COLO668 (cell line): ENCODE data around the gene EPS15.
A peak's percentile ranks its signal among the peaks of the same experiment; 100 is the strongest.
"Not testable (repeated sequence)": the region's sequence is repeated elsewhere in the genome, so short reads cannot be mapped to it uniquely, and the experiment has no call there.

ENCODE experiments used
- DNase-seq: peaks from one replicate; lab custom pipeline; 2025; ENCODE audit not compliant: unreplicated experiment; lab: John Stamatoyannopoulos, UW

Gene EPS15

DNA sequence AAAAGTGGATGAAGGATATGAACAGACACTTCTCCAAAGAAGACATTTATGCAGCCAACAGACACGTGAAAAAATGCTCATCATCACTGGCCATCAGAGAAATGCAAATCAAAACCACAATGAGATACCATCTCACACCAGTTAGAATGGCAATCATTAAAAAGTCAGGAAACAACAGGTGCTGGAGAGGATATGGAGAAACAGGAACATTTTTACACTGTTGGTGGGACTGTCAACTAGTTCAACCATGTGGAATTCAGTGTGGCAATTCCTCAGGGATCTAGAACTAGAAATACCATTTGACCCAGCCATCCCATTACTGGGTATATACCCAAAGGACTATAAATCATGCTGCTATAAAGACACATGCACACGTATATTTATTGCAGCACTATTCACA, 128.4 kb downstream of the EPS15 start:
- DNase-seq, result not testable (repeated sequence)

- not testable (repeated sequence) for DNase-seq
Measured at GRCh38 chr1:51387288-51387687, 131.8 kb downstream of the EPS15 start.

DNA sequence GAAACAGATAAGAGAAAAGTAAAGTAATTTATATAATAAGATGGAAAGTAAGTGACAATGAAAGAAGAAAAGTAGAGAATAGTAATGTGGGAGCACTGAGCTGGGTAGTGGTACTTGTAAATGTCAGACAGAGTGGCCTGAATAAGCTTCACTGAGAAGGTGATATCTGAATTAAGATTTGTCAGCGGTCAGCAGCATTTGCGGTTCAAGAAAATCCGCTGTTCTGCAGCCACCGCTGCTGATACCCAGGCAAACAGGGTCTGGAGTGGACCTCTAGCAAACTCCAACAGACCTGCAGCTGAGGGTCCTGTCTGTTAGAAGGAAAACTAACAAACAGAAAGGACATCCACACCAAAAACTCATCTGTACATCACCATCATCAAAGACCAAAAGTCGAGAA, 132.8 kb downstream of the EPS15 start:
- not testable (repeated sequence) for DNase-seq

GRCh38 chr1:51385776-51386175, 133.3 kb downstream of the EPS15 start:
- no peak for DNase-seq

DNA sequence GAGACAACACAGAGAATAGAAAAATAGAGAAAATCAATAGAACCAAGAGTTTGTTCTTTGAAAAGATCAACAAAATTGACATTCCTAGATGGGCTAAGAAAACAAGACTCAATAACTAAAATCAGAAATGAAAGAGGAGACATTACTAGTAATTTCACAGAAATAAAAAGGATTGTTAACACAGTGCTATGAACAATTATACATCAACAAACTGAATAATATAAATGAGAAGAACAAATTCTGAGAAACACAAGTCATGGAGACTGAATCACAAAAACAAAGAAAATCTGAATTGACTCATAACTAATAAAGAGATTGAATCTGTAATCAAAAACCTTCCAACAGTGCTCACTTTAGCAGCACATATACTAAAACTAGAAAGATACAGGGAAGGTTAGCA, 137.1 kb downstream of the EPS15 start:
- DNase-seq, result no peak

GRCh38 chr1:51380936-51381335, 138.1 kb downstream of the EPS15 start:
- DNase-seq, result no peak

DNA sequence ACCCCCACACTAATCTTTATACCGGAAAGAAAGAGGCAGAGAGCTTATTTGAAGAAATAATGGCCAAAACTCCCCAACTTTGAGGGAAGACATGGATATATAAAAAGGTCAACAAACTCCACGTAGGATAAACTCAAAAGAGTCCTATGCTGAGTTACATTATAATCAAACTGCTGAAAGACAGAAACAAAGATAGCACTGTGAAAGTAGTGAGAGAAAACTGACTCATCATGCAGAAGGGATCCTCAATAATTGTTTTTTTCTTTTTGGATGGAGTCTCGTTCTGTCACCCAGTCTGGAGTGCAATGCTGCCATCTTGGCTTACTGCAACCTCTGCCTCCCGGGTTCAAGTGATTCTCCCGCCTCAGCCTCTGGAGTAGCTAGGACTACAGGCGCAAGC, 140.2 kb downstream of the EPS15 start:
- DNase-seq, result no peak

DNA sequence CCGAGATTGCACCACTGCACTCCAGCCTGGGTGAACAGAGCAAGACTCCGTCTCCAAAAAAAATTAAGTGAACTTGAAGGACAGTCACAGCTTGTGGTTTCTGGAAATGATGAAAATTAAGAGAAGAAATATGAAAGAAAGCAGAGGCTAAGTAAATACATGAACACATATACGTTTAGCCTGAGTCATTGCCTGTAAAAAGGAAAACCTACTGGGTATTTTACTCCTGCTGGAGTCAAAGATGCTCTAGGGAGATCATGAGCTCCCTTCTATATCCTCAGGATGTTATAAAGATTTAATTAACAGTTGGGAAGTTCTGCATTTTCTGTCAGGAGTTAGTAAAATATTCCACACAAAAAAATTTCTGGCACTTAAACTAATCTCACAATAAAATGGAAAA, 145.2 kb downstream of the EPS15 start:
- DNase-seq, result no peak

DNA sequence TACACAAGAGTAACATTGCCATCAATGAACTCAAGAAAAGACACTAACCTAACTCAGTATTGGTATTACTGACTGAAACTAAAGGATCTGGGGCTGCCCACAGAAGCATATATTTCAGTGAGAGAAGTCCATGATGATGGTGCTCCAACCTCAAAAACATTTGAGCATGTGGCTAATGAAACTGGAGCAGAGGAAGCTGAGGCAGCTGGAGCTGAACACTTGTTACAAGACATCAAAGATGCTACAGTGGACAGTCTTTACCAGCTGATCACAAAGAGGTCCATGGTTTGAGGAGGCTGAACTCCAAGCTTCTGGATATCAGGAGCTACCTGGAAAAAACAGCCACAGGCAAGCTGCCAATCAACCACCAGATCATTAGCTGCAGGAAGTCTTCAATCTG, 146.5 kb downstream of the EPS15 start:
- DNase-seq, result no peak

GRCh38 chr1:51369171-51369570, 149.9 kb downstream of the EPS15 start:
- DNase-seq, result no peak

DNA sequence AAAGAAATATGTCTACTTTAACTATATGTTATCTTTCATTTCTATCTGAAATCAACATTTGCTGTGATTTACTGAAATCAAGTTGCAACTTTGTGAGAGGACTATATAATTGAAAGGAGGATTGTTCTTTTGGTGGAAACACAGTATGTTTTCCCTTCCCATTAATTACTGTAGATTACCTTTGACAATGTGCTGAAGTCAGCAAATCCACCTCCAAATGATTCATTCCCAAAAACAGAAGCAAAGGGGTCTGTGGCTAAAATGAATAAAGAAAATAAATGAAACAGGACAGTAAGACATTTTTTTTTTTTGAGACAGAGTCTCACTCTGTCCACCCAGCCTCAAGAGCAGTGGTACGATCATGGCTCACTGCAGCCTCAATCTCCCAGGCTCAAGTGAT, 153.3 kb downstream of the EPS15 start:
- DNase-seq, result no peak

DNA sequence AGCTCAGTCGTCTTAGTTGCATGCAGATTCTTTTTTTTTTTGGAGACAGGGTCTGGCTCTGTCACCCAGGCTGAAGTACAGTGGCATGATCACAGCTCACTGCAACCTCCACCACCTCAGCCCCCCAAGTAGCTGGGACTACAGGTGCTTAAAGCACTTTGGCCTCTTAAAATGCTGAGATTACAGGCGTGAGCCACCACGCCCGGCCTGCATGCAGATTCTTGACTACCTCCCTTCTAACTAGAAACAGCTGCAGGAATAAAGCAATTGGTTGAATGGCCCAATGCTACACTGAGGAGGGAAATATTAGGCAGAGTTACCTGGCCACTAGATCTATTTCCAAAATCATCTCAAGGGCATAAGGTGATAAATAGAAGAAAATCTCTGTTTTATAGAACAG, 159.2 kb downstream of the EPS15 start:
- no peak for DNase-seq

- DNase-seq, result no peak
Measured at GRCh38 chr1:51355382-51355781, 163.7 kb downstream of the EPS15 start.

DNA sequence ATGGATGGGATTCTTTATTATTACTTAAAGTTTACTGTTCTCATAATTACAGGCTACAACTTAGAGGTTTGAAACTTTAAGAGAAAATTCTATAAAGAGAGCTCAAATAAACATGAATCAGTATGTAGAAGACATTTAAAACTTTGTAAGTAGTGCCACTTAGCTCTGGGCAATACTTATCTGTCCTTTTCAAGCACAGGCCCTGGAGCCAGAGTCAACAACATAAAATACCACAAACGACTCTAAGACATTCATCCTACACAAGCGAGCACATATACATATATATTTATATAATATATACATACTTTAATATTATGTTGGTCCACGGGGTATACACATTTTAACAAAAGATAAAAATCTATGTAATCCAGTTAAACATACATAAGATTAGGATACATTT, 164.7 kb downstream of the EPS15 start:
- DNase-seq, result no peak

- DNase-seq, result no peak
Measured at GRCh38 chr1:51351907-51352306, 167.2 kb downstream of the EPS15 start.

GRCh38 chr1:51349862-51350261, 169.2 kb downstream of the EPS15 start:
- no peak for DNase-seq

GRCh38 chr1:51348147-51348527, 170.9 kb downstream of the EPS15 start:
- no peak for DNase-seq

DNA sequence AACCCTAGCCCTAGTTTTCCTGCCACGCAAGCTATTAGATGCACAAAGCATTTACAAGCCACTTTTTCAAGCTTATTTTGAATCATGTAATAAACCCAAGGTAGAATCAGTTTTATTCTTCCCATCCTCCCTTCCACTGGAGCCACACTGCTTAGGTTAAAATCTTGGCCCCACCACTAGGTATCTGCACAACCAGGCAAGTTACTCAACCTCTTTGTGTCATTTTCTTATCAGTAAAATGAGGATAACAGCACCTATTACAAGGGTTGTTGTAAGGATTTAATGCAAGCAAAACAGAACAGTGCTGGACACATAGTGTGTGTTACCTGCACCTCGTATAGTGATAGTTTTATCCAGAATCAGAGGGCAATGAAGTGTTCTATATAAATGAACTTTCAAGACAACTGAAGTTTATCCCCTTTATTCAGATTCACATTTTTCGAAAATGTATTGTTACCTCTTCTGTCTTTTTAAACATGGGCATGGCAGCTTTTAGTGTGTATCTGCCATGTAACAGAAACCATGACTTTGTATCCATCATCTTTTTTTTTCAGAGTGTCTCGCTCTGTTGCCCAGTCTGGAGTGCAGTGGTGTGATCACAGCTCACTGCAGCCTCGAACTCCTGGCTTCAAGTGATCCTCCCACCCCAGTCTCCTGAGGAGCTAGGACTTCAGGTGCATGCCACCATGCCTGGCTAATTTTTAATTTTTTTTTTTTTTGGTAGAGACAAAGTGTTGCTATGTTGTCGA, 171.5 kb downstream of the EPS15 start:
- no peak for DNase-seq

GRCh38 chr1:51346086-51346942, 172.8 kb downstream of the EPS15 start:
- DNase-seq, result no peak

- DNase-seq, result no peak
Measured at GRCh38 chr1:51345300-51345687, 173.8 kb downstream of the EPS15 start.

DNA sequence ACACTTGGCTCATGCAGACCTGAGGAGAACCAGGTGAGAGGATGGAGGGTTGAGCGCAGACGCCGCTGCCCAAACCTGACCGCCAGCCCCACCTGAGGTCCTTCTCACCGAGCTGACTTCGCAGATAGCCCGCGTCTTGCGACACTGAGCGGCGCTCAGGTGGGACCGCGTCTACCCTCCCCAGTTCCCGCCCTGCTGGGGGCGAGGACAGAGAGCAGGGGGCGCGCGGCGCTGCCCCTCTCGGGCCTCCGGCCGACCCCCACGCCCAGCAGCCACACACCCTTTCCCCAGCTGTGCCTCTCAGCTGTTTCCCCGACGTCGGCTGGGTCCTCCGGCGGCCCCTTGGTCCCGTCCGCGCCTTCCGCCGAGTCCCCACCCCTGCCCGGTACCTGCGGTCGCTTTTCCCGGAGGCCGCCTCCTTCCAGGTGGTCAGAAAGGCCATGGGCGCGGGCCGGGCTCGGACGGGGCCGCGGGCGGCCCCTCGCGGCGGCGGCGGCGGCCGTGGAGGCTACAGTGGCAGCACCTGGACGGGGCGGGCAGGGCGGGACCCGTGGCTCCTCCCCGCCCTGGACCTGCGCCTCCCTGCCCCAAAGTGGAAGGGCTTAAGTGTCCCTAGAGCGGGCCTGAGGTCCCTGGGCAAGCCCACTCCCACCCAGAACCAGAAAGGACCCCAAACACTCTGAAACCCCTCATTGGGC, 174.3 kb downstream of the EPS15 start:
- DNase-seq, result peak; percentile 92

- no peak for DNase-seq
Measured at GRCh38 chr1:51344276-51344601, 174.8 kb downstream of the EPS15 start.
